T-helper 1 cell treated with Interleukin-12 subunit alpha and Interleukin-12 subunit beta and Interleukin-4 antibody, amounts not matched to agents 30 μg/mL and 1 μg/mL, for 36 hours (primary cell): ENCODE results near the gene HECW1.

Source experiments
- H3K27ac Mint-ChIP-seq: one replicate; pipeline ENCODE4 v1.8.0; 2021; ENCODE audit warnings: mild to moderate bottlenecking, mixed read lengths
- H3K27me3 Mint-ChIP-seq: one replicate; pipeline ENCODE4 v1.8.0; 2021; ENCODE audit warnings: low read depth, mixed read lengths
- H3K36me3 Mint-ChIP-seq: one replicate; pipeline ENCODE4 v1.8.0; 2021; ENCODE audit warnings: low read depth, mixed read lengths
- H3K4me1 Mint-ChIP-seq: one replicate; pipeline ENCODE4 v1.8.0; 2021; ENCODE audit warnings: low read depth, mixed read lengths
- H3K4me3 Mint-ChIP-seq: one replicate; pipeline ENCODE4 v1.8.0; 2021; ENCODE audit warnings: mild to moderate bottlenecking, moderate library complexity, mixed read lengths
- H3K9me3 Mint-ChIP-seq: one replicate; pipeline ENCODE4 v1.8.0; 2021; ENCODE audit warnings: mixed read lengths

Gene HECW1

DNA sequence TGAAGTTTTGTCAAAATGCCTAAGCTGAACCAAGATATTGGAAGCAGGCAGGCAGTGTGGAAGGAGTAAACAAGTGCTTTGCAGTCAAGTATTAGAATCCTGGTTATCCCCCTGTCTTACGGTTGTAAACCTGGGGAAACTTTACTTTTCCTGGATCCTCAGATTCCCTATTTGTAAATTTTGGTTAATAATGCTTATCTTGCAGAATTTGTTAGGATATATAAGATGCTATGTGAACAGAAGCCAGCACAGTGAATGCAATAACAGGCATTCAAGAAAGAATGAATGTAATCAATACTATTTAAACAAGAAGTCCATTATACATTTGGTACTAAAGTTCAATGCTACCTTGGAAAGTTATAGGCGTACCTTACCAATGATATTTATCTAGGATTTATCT, 378.7 kb downstream of the HECW1 start:
- H3K9me3 Mint-ChIP-seq = no peaks in the 10 kb centered on the region

DNA sequence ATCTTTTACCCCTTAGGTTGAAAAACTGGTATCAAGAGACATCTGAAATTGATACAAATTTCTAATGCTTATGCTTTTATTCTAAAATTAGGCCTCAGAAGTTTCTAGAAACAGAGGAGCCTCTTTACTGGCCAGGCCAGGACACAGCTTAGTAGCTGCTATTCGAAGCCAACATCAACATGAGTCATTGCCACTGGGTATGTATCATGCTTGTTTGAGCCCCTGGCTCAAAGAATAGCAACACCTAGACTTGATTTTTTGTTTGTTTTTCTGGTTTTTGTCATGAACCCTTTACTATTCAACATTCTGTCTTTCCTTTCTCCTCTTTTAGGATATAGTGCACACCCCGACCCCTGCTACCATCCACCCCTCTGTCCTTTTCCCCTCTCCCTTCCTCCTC, 379.5 kb downstream of the HECW1 start:
- Mint-ChIP-seq H3K27ac (no peak overlapping the region), H3K9me3 (no peaks in the 10 kb centered on the region), H3K4me3 (no peak overlapping the region)

More for the DNA sequence above, 378.7 kb downstream of the HECW1 start:
- Mint-ChIP-seq H3K4me1 (no peaks in the 10 kb centered on the region), H3K27me3 (peaks cover 16% of the 10 kb centered on the region), H3K4me3 (no peak overlapping the region), H3K27ac (no peak overlapping the region), H3K36me3 (no peaks in the 10 kb centered on the region)

DNA sequence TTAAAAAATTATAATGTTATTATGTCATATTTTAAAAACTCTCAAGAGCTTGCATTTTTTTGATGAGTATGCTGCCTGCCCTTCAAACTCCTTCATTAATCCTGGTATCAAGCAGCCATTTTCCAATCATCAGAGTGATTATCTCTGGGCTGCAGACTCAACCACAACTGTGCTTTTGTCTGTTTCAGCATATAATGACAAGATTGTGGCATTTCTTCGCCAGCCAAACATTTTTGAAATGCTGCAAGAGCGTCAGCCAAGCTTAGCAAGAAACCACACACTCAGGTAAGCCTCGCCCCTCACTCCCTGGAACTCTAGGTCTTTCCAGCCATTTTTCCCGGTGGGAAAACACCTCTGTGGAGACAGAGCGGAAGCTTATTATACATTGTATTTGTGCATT, 380.4 kb downstream of the HECW1 start:
- Mint-ChIP-seq H3K27ac (no peak overlapping the region), H3K27me3 (peaks cover 23% of the 10 kb centered on the region), H3K4me3 (no peak overlapping the region), H3K9me3 (no peaks in the 10 kb centered on the region), H3K4me1 (no peaks in the 10 kb centered on the region), H3K36me3 (no peaks in the 10 kb centered on the region)

More for the DNA sequence above, 379.5 kb downstream of the HECW1 start:
- H3K27me3 Mint-ChIP-seq = peaks cover 17% of the 10 kb centered on the region
- no peaks in the 10 kb centered on the region for H3K4me1 Mint-ChIP-seq
- H3K36me3 Mint-ChIP-seq = no peaks in the 10 kb centered on the region

DNA sequence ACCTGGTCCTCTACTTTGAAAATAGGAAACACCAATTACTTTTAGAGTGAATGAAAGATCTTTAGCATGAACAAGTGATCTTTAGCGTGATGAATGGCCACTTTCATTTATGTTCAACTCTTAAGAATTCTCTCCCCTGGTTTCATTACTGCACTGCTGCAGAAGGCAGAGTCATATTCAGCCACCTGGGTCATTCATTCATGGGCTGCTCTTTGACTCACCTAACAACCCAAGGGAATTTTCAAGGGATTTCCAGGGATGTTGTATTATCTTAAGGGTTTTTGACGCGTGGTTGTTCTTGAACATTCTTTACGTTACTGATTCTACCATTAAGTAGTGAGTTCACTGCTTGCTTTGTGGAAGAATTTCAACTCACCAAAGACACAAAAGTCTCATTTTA, 383.1 kb downstream of the HECW1 start:
- no peaks in the 10 kb centered on the region for H3K4me1 Mint-ChIP-seq
- no peak overlapping the region for H3K27ac Mint-ChIP-seq
- peaks cover 28% of the 10 kb centered on the region for H3K27me3 Mint-ChIP-seq
- H3K36me3 Mint-ChIP-seq = no peaks in the 10 kb centered on the region
- no peak overlapping the region for H3K4me3 Mint-ChIP-seq
- no peaks in the 10 kb centered on the region for H3K9me3 Mint-ChIP-seq

DNA sequence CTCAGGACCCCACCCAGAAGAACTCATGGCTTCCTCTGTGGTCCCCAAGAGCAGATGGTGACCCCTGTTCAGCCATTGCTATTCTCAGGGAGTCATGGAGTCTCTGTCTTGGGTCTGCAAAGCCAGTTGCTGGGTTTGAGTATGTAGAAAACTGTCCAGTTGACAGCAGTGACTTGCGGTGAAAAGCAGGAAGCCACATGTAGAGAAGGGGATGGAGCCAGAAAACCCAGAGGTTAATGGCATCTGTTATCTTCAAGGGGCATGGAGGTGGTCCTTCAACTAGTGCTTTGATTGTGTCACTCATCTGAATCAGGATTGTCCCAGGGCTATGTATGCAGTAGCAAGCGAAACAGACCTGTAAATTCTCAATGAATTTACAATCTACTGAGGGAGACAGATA, 384.1 kb downstream of the HECW1 start:
- Mint-ChIP-seq H3K4me3 (no peak overlapping the region), H3K36me3 (no peaks in the 10 kb centered on the region), H3K9me3 (no peaks in the 10 kb centered on the region), H3K27me3 (peaks cover 28% of the 10 kb centered on the region), H3K4me1 (no peaks in the 10 kb centered on the region), H3K27ac (no peak overlapping the region)

DNA sequence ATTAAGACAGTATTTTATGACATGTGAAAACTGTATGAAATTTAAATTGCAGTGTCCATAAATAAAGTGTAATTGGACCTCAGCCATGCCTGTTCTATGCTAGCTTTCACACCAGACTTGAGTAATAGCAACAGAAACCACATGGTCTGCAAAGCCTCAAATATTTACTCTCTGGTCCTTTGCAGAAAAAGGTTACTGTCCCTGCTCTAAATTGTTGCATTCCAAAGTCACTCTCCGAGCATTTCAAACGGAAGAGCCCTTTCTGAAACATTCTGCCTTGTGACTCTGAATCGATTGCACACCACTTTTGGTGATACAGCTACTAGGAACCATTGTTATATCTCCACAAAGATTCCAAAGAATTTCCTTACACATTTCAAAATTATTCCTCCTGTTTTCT, 389.4 kb downstream of the HECW1 start:
- H3K4me3 Mint-ChIP-seq = no peak overlapping the region
- H3K9me3 Mint-ChIP-seq = no peaks in the 10 kb centered on the region
- no peak overlapping the region for H3K27ac Mint-ChIP-seq
- H3K4me1 Mint-ChIP-seq = no peaks in the 10 kb centered on the region
- H3K27me3 Mint-ChIP-seq = peaks cover 13% of the 10 kb centered on the region
- no peaks in the 10 kb centered on the region for H3K36me3 Mint-ChIP-seq

DNA sequence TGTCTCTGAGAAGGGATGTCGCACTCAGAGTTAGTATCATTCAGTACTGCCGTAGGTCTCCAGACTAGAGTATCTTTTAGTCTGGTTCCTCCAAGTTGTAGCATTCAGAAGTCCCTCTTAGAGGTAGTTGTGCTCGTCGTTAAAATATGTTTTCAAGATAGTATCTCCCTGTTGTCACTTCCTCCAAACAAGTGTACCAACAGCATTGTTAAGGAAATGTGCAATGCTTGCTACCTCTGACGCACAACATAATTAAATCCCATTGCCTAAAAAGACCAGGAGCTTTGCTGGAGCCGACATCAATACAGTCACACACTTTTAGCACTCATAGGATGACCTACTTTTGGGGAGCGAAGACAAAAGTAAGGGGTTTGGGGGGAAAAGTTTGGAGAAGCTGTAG, 390.5 kb downstream of the HECW1 start:
- peaks cover 9% of the 10 kb centered on the region for H3K27me3 Mint-ChIP-seq

DNA sequence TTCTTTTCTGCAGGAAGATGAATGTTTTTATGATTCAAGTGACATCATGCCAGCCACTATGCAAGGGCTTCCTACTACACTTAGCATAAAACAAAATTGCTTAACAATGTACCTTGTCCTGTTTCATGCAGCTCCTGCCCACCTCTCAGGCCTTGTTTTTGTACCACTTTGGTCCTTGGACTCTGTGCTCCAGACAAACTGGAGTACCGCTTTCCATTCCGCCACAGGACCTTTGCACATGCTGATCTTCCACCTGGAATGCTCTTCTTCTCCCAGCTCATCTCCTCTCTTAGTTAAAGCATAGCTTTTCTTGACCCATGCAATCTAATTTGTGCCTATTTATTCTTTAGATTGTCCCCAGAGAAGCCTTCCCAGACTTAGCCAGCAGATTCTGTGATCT, 393.0 kb downstream of the HECW1 start:
- peaks cover 3% of the 10 kb centered on the region for H3K27me3 Mint-ChIP-seq
- H3K4me1 Mint-ChIP-seq = no peaks in the 10 kb centered on the region
- no peaks in the 10 kb centered on the region for H3K9me3 Mint-ChIP-seq
- no peak overlapping the region for H3K27ac Mint-ChIP-seq
- H3K4me3 Mint-ChIP-seq = no peak overlapping the region
- no peaks in the 10 kb centered on the region for H3K36me3 Mint-ChIP-seq

More for the DNA sequence above, 390.5 kb downstream of the HECW1 start:
- Mint-ChIP-seq H3K36me3 (no peaks in the 10 kb centered on the region), H3K9me3 (no peaks in the 10 kb centered on the region), H3K4me1 (no peaks in the 10 kb centered on the region), H3K4me3 (no peak overlapping the region), H3K27ac (no peak overlapping the region)

DNA sequence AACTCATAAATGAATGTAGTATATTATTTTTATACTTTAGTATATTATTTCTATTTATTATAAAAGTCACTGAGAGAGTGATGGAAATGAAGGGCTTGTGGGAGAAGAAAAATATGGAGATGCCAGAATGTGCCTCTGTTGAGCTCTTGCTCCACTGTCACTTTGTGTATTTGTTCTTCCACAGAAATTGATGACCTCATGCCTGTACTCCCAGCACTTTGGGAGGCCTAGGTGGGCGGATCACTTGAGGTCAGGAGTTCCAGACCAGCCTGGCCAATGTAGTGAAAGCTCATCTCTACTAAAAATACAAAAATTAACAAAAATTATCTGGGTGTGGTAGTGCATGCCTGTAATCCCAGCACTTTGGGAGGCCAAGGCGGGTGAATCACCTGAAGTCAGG, 394.0 kb downstream of the HECW1 start:
- H3K4me1 Mint-ChIP-seq = no peaks in the 10 kb centered on the region
- no peak overlapping the region for H3K27ac Mint-ChIP-seq
- no peak overlapping the region for H3K4me3 Mint-ChIP-seq
- H3K27me3 Mint-ChIP-seq = peaks cover 3% of the 10 kb centered on the region
- H3K36me3 Mint-ChIP-seq = no peaks in the 10 kb centered on the region
- no peaks in the 10 kb centered on the region for H3K9me3 Mint-ChIP-seq

DNA sequence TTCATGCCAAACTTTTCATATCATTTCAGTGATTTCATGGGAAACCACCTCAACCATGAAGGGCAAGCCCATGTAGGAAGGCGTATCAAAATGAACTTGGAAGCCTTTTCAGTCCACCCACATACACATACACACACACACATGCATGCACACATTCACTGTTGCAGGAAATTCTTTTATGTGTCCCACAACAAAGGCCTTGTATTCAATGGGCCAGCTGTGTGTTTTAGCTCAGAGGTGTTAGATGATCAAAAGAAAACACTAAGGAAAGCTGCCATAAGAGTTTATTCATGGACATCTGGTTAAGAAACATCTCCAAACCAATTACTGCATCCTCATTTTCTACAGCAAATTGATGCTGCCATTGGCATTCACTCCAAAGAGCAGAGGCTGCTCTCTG, 396.0 kb downstream of the HECW1 start:
- H3K27me3 Mint-ChIP-seq = peaks cover 9% of the 10 kb centered on the region
- H3K4me3 Mint-ChIP-seq = no peak overlapping the region
- H3K4me1 Mint-ChIP-seq = peaks cover 3% of the 10 kb centered on the region
- no peaks in the 10 kb centered on the region for H3K9me3 Mint-ChIP-seq
- H3K27ac Mint-ChIP-seq = no peak overlapping the region
- no peaks in the 10 kb centered on the region for H3K36me3 Mint-ChIP-seq

DNA sequence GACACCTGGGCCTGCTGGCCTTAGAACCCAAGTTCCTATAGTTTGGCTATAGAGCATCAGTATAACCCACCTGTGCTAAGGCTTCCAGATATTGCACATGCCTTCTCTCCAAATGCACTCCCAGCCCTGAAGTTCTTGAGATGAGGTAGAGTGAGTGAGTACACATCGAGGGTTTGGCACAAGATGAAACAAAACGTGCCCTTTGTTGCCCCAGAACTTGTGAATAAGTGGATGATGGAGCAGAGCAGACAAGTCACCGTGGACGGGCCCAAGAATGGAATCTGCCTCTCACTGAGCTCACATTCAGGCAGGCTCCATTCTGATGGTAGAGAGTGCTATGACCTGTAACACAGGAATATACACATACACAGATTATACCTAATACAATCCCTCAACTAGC, 397.5 kb downstream of the HECW1 start:
- Mint-ChIP-seq H3K27ac (no peak overlapping the region), H3K27me3 (peaks cover 9% of the 10 kb centered on the region), H3K4me3 (no peak overlapping the region), H3K36me3 (no peaks in the 10 kb centered on the region), H3K9me3 (no peaks in the 10 kb centered on the region), H3K4me1 (peaks cover 8% of the 10 kb centered on the region)

DNA sequence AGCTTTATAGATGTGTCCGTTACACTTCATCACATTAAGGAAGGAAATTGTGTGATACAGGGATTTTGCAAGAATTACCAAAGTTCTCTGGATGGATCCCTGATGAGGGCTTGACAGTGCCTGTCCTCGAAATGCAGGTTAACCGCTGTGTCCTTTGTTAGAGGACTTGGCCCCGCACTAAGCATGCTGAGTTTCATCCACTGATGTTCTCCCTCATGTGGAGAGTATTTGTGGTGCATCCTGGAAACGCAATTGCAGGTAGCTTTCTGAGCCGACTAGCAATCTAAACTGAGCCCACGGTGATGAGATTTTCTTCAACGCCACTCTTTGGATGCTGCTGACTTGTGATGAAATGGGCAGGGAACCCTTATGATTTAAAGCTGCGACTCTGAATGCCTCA, 398.6 kb downstream of the HECW1 start:
- Mint-ChIP-seq H3K4me3 (no peak overlapping the region), H3K27ac (no peak overlapping the region), H3K27me3 (peaks cover 9% of the 10 kb centered on the region), H3K4me1 (peaks cover 8% of the 10 kb centered on the region), H3K9me3 (no peaks in the 10 kb centered on the region), H3K36me3 (no peaks in the 10 kb centered on the region)

DNA sequence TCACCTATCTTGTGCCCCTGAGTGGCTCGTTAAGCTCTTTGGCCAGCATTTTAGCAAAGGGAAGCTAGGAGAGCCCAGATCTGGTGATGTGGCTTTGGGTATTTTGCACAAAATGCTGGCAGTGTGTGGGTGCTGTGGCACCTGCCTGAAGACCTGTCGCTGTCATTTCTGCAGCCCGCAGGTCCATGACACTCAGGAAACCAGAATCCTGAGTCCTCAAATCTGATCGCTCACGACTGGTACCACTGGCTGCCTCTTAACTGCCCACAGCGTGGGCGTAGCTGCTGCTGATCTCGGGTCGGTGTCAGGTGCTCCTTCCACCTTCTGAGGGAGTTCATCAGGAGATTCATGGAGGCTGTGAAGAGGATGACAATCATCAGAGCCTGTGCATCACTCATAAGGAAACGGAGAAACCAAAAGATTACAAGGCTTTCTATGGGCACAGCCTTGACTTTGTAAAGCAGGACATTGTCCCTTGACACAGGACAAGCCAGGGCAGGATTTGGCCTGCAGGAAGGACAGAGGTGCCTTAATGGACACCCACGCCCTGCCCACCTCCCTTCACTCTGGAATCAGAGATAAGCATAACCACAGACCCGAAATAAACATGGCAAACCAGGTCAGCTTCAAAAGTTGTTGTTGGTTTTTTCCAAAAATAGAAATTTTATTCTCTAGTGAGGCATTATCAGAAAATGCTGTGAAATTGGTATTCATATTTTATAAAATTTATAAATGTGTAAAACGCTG, 399.5 kb downstream of the HECW1 start:
- Mint-ChIP-seq H3K27ac (no peak overlapping the region), H3K9me3 (no peaks in the 10 kb centered on the region), H3K36me3 (no peaks in the 10 kb centered on the region), H3K4me1 (peaks cover 10% of the 10 kb centered on the region), H3K27me3 (peaks cover 9% of the 10 kb centered on the region), H3K4me3 (no peak overlapping the region)

DNA sequence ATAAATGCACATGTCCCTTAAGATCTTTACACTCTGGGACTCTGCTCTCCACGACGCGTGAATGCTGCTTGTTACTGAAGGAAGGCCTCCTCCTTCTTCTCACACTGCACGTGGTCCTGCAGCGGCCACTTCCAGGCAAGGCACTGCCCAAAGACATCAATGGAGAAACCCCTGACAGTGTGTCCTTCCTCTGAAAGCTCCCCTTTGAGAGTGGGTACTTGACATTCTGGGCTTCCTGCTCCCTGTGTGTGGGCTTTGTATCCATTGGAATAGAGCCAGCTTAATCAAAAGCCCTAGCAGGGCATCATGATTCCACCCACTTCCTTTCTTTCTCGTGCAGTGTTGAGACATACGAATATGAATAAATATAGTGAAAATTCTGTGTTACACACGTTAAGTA, 400.8 kb downstream of the HECW1 start:
- H3K4me3 Mint-ChIP-seq = no peak overlapping the region
- H3K36me3 Mint-ChIP-seq = no peaks in the 10 kb centered on the region
- no peaks in the 10 kb centered on the region for H3K9me3 Mint-ChIP-seq
- H3K27me3 Mint-ChIP-seq = peaks cover 5% of the 10 kb centered on the region
- H3K4me1 Mint-ChIP-seq = peaks cover 12% of the 10 kb centered on the region
- H3K27ac Mint-ChIP-seq = no peak overlapping the region

DNA sequence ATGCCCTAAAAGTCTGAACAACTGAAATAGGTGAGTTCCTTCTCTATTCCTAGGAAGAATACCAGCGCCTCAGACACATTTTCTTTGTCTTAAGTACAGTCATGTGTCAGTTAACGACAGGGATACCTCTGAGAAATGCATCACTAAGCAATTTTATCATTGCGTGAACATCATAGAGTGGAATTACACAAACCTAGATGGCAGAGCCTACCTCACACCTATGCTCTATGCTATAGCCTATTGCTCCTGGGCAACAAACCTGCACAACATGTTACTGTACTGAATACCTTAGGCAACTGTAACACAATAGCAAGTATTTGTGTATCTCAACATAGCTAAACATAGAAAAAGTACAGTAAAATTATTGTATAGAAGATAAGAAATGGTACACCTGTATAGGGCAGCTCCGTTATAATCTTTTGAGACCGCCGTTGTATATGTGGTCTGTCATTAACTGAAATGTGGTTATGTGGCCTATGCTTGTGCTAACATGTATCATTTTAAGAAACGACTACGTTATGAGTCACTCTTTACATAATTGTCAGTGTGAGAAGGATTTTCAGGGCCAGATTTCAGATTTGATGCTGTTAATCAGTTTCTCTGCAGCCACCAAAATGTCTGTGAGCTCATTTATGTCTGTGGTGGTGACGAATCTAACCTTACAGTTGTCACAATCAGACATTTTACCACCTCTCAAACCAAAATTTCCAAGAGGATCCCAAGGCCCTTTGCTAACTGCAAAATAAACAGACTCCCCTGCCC, 404.3 kb downstream of the HECW1 start:
- Mint-ChIP-seq H3K36me3 (no peaks in the 10 kb centered on the region), H3K27ac (no peak overlapping the region), H3K9me3 (no peaks in the 10 kb centered on the region), H3K4me3 (no peak overlapping the region), H3K4me1 (peaks cover 12% of the 10 kb centered on the region), H3K27me3 (peaks cover 5% of the 10 kb centered on the region)
